Fibroblast of pulmonary artery (primary cell): ENCODE measurements around the gene FAM120B.

ENCODE experiments used
- DNase-seq: peaks from one replicate; pipeline ENCODE4 v3.0.0-alpha.2; 2010; ENCODE audit warnings: low read depth
- H3K4me3 ChIP-seq: replicated peaks from 2 replicates; pipeline ENCODE4 v1.5.1; 2011; ENCODE audit warnings: low read depth, mild to moderate bottlenecking, control low read depth, low read length, moderate library complexity
- TF ChIP-seq, protein P1 (sequence below): IDR thresholded peaks from 2 replicates; pipeline ENCODE4 v1.5.1; 2011; ENCODE audit warnings: mild to moderate bottlenecking, control low read depth, low read length, inconsistent platforms; ENCODE audit errors: missing control alignments

FAM120B gene

DNA sequence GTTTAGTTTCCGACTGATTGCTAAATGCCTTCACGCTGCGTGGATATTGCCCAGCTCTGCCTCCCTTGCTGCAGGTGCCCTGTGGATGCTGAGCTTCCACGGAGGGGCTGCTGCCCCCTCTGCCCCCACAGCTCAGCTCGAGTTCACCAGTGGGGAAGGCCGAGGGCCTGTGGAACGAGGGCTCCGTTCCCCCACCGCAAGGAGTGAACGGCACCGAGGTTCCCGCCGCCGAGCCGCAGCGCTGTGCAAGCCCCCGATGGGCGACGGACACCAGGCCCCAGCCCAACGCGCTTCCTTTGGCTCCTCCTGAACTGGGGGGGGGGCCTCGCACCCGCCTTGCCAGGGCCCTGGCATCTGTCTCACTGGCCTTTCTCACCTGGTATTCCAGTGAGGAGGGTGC, 33.4 kb upstream of the FAM120B start:
- TF ChIP-seq, protein P1, sequence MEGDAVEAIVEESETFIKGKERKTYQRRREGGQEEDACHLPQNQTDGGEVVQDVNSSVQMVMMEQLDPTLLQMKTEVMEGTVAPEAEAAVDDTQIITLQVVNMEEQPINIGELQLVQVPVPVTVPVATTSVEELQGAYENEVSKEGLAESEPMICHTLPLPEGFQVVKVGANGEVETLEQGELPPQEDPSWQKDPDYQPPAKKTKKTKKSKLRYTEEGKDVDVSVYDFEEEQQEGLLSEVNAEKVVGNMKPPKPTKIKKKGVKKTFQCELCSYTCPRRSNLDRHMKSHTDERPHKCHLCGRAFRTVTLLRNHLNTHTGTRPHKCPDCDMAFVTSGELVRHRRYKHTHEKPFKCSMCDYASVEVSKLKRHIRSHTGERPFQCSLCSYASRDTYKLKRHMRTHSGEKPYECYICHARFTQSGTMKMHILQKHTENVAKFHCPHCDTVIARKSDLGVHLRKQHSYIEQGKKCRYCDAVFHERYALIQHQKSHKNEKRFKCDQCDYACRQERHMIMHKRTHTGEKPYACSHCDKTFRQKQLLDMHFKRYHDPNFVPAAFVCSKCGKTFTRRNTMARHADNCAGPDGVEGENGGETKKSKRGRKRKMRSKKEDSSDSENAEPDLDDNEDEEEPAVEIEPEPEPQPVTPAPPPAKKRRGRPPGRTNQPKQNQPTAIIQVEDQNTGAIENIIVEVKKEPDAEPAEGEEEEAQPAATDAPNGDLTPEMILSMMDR, result no peak
- H3K4me3 ChIP-seq, result no peak overlapping the region
- DNase-seq, result no peak

DNA sequence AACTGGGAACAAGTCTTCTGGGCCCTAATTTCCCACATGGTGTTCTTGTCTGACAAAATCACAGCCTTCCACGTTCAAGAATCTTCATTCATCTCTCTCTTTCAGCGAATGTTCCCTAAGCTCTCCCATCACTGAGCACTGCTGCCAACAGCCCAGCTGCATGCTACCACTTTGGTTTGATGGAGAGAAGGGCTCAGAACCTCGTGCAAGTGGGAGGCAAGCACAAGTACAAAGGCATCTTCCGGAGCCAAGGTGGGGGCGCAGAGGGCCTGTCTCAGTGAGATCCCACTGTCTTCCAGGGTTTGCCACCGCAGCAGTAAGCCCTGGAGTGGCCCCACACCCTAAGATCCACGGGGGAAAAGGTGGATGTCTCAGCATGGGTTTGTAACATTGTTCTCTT, 32.9 kb upstream of the FAM120B start:
- no peak overlapping the region for H3K4me3 ChIP-seq
- DNase-seq, result no peak
- TF ChIP-seq, protein P1, result no peak

DNA sequence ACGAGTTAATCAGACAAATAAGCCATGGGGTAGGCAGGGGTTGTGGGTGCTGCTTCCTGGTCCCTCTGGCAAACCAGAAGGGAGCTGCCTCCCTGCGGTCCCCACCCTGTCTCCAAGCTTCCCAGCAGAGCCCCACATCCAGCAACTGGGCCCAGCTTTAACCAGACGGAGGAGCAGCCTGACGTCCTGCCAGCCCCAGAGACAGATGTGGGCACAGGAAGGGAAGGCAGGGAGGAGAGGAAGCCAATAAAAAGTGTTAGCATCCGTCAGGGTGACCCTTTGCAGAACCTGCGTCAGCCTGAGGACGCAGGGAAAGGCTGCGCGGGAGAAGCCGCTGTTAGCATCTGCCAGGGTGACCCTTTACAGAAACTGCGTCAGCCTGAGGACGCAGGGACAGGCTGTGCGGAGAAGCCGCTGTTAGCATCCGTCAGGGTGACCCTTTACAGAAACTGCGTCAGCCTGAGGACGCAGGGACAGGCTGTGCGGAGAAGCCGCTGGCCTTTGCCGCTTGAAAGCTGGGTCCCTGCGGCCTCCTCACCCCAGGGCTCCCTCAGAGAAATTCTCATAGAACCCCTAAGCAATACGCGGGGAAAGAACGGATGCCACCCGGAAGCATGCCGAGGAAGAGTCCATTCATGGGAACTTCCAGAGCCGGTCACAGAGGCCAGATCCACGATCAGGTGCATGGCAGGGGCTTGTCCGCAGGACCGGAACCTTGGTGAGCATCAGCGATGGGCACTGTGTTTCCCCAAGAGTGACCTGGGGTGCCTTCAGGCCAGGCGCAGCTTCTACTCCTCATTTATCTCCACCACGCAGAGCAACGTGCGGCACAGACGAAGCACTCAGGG, 31.6 kb upstream of the FAM120B start:
- DNase-seq, result no peak
- TF ChIP-seq, protein P1, result no peak
- no peak overlapping the region for H3K4me3 ChIP-seq

DNA sequence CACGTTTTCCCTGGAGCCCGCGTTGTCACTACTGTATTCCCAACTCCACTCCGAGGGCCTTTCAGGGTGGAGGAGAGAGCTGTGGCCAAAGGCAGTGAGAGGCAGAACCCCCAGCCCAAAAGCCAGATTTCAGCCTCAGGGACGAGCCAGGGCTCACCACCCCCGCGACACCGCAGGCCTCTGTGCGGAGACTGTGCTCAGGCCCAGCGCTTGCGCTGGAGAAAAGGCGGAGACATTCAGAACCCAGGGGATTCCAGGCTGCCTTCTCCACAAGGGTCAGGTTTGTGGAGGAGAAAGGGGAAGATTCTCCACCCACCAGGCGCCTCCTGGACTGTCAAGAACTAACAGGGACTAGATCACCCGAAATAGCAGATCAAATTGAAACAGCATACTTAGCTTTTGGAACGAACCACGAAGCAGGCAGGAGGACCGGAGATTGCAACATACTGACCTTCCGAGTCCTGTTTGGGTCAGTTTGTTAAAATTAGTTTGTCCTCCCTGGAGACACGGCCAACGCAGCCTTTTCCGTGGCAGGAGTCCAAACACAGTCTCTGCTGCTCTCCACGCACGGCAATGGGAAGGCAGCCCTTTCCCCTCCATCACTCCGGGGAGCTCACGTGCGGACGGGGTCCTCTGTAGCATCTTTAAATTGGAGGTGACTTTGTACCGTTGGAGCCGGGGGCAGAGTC, 30.0 kb upstream of the FAM120B start:
- no peak overlapping the region for H3K4me3 ChIP-seq
- TF ChIP-seq, protein P1, result no peak
- peak; percentile 71 for DNase-seq

DNA sequence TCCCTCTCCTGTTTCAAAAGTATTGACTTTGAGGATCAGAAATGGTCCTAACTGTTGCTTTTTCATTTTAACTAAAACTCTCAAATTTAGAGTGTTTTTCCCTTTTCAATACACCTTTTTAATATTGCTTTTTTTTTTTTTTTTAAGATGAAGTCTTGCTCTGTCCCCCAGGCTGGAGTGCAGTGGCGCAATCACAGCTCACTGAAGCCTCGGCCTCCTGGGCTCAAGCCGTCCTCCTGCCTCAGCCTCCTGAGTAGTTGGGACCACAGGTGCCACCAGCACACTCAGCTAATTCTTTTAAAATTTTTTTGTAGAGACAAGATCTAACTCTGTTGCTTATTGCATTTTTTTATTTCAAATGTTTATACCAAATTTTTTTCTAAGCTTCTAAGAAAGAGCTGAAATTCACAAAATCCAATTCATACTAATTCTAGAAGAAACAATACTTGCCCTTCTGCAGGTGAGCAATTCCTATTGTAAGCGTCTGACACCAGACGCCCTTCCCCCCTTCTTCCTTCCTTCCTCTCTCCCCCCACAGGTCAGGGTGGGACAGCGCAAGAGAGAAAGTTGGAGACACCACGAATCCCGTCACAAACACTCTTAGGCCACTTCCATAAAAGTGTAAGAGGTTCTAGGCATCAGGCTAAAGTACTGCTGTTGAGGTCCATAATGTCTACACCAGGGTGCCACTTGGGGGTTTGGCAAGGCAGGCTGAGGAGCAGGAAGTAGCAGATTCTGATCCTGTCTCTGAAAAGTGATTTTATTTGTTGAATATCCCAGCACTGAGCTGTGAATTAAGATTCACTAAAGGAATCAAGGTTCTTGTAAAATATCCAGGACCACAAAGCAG, 28.4 kb upstream of the FAM120B start:
- no peak overlapping the region for H3K4me3 ChIP-seq
- no peak for DNase-seq
- TF ChIP-seq, protein P1, result no peak

DNA sequence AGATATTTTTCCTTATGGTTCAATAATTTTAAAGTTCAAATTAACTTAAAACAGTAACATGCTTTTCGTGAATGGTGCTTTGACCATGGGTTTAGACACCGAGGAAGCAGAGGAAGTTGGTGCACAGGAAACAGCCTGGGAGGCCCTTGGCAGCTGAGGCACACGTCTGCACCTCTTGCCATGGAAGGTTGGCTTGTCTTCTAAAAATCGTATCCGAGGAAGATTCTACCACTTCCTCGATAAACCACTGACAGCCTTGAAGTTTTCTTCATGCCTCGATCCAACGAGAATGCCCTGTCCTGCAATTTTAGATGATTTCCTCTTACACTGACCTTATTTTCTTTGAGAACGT, 27.8 kb upstream of the FAM120B start:
- no peak for DNase-seq
- TF ChIP-seq, protein P1, result no peak
- no peak overlapping the region for H3K4me3 ChIP-seq
